OCI-LY7 (cell line): ENCODE measurements around the gene NFKB1.

Experiments
- EZH2phosphoT487 ChIP-seq: fragments of 200-600 bp; sonication (generic); IDR thresholded peaks from 2 replicates; pipeline ENCODE4 v1.6.1; 2018; ENCODE audit warnings: low read depth, borderline replicate concordance, mild to moderate bottlenecking, mixed run types, antibody characterized with exemption, low read length, moderate library complexity, mixed read lengths
- TF ChIP-seq, protein P1 (sequence below): fragments of 200-600 bp; sonication (generic); conservative IDR thresholded peaks from 2 replicates; pipeline ENCODE4 v1.5.1; 2014; ENCODE audit warnings: mild to moderate bottlenecking, antibody characterized with exemption, low read length, moderate library complexity, mixed read lengths

DNA sequence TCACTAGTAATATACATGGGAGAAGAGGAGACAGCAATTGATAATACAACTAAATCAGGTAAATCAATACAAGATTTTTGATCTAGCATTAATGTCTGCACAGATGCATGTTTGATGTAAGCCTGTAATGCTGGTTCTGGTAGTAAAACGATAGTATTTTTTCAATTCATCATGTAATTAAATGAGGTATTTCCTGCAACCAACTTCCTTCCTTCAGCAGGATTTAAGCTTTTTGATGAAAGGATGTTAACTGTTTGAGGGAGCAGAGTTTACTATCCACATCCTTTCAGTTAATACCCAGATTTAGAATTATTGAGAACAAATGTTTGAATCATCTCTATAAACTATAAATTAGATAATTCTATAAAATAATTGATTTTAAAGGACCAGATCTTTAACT lies 31.4 kb upstream of the NFKB1 start:
- TF ChIP-seq, protein P1, sequence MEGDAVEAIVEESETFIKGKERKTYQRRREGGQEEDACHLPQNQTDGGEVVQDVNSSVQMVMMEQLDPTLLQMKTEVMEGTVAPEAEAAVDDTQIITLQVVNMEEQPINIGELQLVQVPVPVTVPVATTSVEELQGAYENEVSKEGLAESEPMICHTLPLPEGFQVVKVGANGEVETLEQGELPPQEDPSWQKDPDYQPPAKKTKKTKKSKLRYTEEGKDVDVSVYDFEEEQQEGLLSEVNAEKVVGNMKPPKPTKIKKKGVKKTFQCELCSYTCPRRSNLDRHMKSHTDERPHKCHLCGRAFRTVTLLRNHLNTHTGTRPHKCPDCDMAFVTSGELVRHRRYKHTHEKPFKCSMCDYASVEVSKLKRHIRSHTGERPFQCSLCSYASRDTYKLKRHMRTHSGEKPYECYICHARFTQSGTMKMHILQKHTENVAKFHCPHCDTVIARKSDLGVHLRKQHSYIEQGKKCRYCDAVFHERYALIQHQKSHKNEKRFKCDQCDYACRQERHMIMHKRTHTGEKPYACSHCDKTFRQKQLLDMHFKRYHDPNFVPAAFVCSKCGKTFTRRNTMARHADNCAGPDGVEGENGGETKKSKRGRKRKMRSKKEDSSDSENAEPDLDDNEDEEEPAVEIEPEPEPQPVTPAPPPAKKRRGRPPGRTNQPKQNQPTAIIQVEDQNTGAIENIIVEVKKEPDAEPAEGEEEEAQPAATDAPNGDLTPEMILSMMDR = no peak
- no peak for TF ChIP-seq EZH2phosphoT487
